ENCODE measurements around the gene ARID1B.

ARID1B gene

DNA sequence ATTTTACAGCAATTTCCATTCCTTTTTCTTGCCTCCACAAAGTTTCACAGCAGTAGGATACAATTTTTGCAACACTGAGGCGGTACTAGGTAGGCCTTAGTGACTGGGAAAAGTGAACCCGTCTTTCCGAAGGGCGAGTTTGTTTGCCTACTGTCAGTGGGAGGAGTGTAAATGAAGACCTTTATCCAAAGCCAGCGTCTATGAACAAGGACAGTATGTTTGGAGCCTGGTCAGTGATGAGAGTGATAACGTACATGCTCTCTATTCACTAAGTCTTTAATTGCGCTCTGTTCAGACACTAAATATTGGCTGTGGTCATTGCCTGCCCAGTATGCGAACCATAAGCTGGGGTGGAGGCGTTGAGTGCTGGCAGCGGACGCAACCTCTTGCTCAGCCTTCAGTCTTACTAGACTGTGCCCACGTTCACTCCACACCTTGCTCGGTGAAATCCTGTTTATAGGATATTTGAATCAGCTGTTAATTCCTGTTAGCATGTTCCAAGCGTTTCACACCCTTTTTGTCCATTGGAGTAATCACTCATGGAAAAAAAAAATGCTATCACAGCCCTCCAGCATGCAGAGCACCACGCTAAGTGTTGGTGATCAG lies 400.7 kb downstream of the ARID1B start:
- TF ChIP-seq, protein P1, sequence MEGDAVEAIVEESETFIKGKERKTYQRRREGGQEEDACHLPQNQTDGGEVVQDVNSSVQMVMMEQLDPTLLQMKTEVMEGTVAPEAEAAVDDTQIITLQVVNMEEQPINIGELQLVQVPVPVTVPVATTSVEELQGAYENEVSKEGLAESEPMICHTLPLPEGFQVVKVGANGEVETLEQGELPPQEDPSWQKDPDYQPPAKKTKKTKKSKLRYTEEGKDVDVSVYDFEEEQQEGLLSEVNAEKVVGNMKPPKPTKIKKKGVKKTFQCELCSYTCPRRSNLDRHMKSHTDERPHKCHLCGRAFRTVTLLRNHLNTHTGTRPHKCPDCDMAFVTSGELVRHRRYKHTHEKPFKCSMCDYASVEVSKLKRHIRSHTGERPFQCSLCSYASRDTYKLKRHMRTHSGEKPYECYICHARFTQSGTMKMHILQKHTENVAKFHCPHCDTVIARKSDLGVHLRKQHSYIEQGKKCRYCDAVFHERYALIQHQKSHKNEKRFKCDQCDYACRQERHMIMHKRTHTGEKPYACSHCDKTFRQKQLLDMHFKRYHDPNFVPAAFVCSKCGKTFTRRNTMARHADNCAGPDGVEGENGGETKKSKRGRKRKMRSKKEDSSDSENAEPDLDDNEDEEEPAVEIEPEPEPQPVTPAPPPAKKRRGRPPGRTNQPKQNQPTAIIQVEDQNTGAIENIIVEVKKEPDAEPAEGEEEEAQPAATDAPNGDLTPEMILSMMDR (IDR thresholded peaks at IDR 0.05; ENCODE audit: insufficient read depth, low read length, poor library complexity, severe bottlenecking): no peak
- TF ChIP-seq EZH2phosphoT487 (conservative IDR thresholded peaks at IDR 0.05; ENCODE audit: low read length): no peak
- Histone ChIP-seq H3K4me2 (ENCODE audit: low read depth, low read length, poor library complexity, severe bottlenecking) (no peak overlapping the region), H3K79me2 (ENCODE audit: insufficient read depth, low read length) (no peaks in the 10 kb centered on the region), H3F3A (ENCODE audit: insufficient read depth) (no peaks in the 10 kb centered on the region), H3K9me2 (replicated peaks; ENCODE audit: insufficient read depth, low read length) (no peaks in the 10 kb centered on the region), H3K27ac (ENCODE audit: low read depth, low read length) (no peak overlapping the region), H3K9ac (ENCODE audit: low read length) (no peak overlapping the region), H2AFZ (ENCODE audit: low read depth, low read length, severe bottlenecking) (no peak overlapping the region), H3K9me3 (ENCODE audit: insufficient read depth, low read length) (no peaks in the 10 kb centered on the region), H3K36me3 (ENCODE audit: low read length) (no peaks in the 10 kb centered on the region), H3K4me3 (ENCODE audit: insufficient read depth, low read length, poor library complexity, severe bottlenecking) (no peak overlapping the region), H4K20me1 (ENCODE audit: low read depth, low read length) (no peaks in the 10 kb centered on the region), H3K27me3 (ENCODE audit: low read length) (no peaks in the 10 kb centered on the region)

DNA sequence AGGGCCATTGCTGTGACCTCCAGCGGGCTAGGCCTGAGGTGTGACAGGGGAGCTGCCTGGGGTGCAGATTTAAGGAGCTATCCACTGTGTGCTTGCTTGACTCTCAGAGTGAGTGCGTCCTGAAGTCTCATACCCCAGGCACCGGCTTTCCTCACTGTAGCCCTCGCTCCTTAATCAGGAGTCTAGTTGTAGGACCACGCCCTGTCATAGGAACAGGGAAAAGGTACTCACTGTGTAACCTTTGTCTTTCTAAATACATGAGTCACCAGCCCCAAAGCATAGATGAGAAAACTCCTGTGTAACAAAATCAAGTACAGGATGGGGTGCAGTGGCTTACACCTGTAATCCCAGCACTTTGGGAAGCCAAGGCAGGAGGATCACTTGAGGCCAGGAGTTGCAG lies 404.5 kb downstream of the ARID1B start:
- Histone ChIP-seq H2AFZ (ENCODE audit: low read depth, low read length, severe bottlenecking) (no peak overlapping the region), H3K79me2 (ENCODE audit: insufficient read depth, low read length) (no peaks in the 10 kb centered on the region), H3K4me2 (ENCODE audit: low read depth, low read length, poor library complexity, severe bottlenecking) (no peak overlapping the region), H3K27me3 (ENCODE audit: low read length) (no peaks in the 10 kb centered on the region), H3K27ac (ENCODE audit: low read depth, low read length) (no peak overlapping the region), H3K9me2 (replicated peaks; ENCODE audit: insufficient read depth, low read length) (no peaks in the 10 kb centered on the region), H3K36me3 (ENCODE audit: low read length) (no peaks in the 10 kb centered on the region), H4K20me1 (ENCODE audit: low read depth, low read length) (no peaks in the 10 kb centered on the region), H3K4me3 (ENCODE audit: insufficient read depth, low read length, poor library complexity, severe bottlenecking) (no peak overlapping the region), H3K9me3 (ENCODE audit: insufficient read depth, low read length) (no peaks in the 10 kb centered on the region), H3F3A (ENCODE audit: insufficient read depth) (no peaks in the 10 kb centered on the region), H3K9ac (ENCODE audit: low read length) (no peak overlapping the region)
- TF ChIP-seq, protein P1 (IDR thresholded peaks at IDR 0.05; ENCODE audit: insufficient read depth, low read length, poor library complexity, severe bottlenecking): no peak
- no peak for TF ChIP-seq EZH2phosphoT487 (conservative IDR thresholded peaks at IDR 0.05; ENCODE audit: low read length)

DNA sequence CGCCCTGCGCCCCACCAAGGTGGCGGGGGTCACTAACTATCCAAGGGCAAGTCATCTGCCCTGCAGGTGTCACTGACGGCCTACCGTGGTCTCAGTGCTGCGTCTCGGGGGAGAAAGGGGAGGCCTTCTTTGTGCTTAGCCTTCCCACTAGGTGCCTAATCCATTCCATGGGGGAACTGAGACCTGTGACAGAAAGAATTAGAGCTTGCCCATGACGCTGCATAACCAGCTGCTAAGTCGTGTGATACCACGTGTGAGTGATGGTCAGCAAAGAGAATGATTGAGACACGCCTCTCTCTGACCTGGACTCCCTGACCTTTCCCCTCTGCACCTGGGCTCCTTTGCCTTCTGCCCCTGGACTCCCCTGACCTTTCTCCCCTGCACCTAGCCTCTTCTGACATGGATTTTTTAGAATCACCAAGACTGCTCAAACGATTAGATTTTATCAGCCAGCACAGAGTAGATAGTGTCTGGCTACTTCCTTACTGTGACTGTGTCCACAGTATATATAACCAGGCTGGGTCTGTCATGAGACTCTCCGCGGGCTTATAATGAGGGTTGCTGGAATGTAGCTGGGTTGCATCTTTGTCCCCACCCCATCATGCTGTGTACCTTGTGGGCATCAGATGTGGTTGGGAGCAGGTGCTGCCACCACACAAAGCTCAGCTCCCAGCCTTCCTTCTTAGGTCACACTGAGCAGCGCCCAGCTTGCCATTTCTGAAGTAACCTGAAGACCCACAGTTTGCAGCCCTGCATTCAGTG lies 405.5 kb downstream of the ARID1B start:
- no peaks in the 10 kb centered on the region for H3K79me2 ChIP-seq (ENCODE audit: insufficient read depth, low read length)
- no peaks in the 10 kb centered on the region for H3K36me3 ChIP-seq (ENCODE audit: low read length)
- no peak for TF ChIP-seq EZH2phosphoT487 (conservative IDR thresholded peaks at IDR 0.05; ENCODE audit: low read length)
- TF ChIP-seq, protein P1 (IDR thresholded peaks at IDR 0.05; ENCODE audit: insufficient read depth, low read length, poor library complexity, severe bottlenecking): no peak
- no peak overlapping the region for H3K4me2 ChIP-seq (ENCODE audit: low read depth, low read length, poor library complexity, severe bottlenecking)
- no peak overlapping the region for H2AFZ ChIP-seq (ENCODE audit: low read depth, low read length, severe bottlenecking)
- H3K4me3 ChIP-seq (ENCODE audit: insufficient read depth, low read length, poor library complexity, severe bottlenecking): no peak overlapping the region
- H3K9ac ChIP-seq (ENCODE audit: low read length): no peak overlapping the region
- no peaks in the 10 kb centered on the region for H3K9me2 ChIP-seq (replicated peaks; ENCODE audit: insufficient read depth, low read length)
- no peaks in the 10 kb centered on the region for H3K9me3 ChIP-seq (ENCODE audit: insufficient read depth, low read length)
- H3K27me3 ChIP-seq (ENCODE audit: low read length): no peaks in the 10 kb centered on the region
- H4K20me1 ChIP-seq (ENCODE audit: low read depth, low read length): no peaks in the 10 kb centered on the region
- no peak overlapping the region for H3K27ac ChIP-seq (ENCODE audit: low read depth, low read length)
- no peaks in the 10 kb centered on the region for H3F3A ChIP-seq (ENCODE audit: insufficient read depth)
